ENCODE measurements around the gene MVB12B.

- TF ChIP-seq CTCF (IDR thresholded peaks at IDR 0.05; ENCODE audit: insufficient read depth, low read length) (no peak), REST (IDR thresholded peaks at IDR 0.05; ENCODE audit: insufficient replicate concordance, low read depth) (no peak), POLR2AphosphoS5 (IDR thresholded peaks at IDR 0.05; ENCODE audit: low read depth) (no peak)
These were observed 208.0 kb downstream of the MVB12B start for GRCh38 chr9:126534431-126535186.
